Activated naive CD8-positive, alpha-beta T cell treated with anti-CD3 and anti-CD28 coated beads, Interleukin-2, amount 50 U/mL, for 24 hours (primary cell): ENCODE data around the gene KIF26B.

Experiments
- ATAC-seq: fragments of 150-1000 bp; cut with Tn5 transposase; one replicate; pipeline ENCODE4 v1.10.0; 2021
- DNase-seq: peaks from one replicate; pipeline ENCODE4 v3.0.0; 2021
- H3K27ac Mint-ChIP-seq: one replicate; pipeline ENCODE4 v1.8.0; 2021; ENCODE audit warnings: mild to moderate bottlenecking, mixed read lengths
- H3K27me3 Mint-ChIP-seq: one replicate; pipeline ENCODE4 v1.8.0; 2021; ENCODE audit warnings: mixed read lengths
- H3K36me3 Mint-ChIP-seq: one replicate; pipeline ENCODE4 v1.8.0; 2021; ENCODE audit warnings: low read depth, mixed read lengths
- H3K4me1 Mint-ChIP-seq: one replicate; pipeline ENCODE4 v1.8.0; 2021; ENCODE audit warnings: mixed read lengths
- H3K4me3 Mint-ChIP-seq: one replicate; pipeline ENCODE4 v1.8.0; 2021; ENCODE audit warnings: mild to moderate bottlenecking, moderate library complexity, mixed read lengths
- H3K9me3 Mint-ChIP-seq: one replicate; pipeline ENCODE4 v1.8.0; 2021; ENCODE audit warnings: mixed read lengths

Gene KIF26B

DNA sequence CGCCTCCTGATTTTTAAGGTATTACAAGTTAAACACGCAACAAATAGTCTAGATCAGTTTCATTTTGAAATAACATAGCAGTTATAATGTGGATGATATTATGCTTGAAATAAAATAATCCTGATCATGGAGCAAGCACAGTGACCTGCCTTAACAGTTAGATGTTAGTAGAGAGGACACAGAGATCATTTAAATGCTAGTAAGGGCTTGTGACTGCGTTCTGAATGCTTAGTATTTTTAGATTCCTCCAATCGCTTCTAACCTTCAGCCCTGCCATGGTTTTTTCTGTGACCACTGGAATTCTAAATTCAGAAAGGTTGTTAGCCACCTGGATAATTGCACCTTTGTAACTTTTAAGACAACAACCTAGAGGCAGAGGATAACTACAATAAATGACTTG is 46.4 kb downstream of the KIF26B start:
- no peak overlapping the region for H3K27ac Mint-ChIP-seq
- DNase-seq (no peak), ATAC-seq (no peak)
- H3K9me3 Mint-ChIP-seq: no peaks in the 10 kb centered on the region
- no peaks in the 10 kb centered on the region for H3K36me3 Mint-ChIP-seq
- peaks cover 3% of the 10 kb centered on the region for H3K4me1 Mint-ChIP-seq
- H3K27me3 Mint-ChIP-seq: peaks cover 16% of the 10 kb centered on the region
- H3K4me3 Mint-ChIP-seq: no peak overlapping the region

DNA sequence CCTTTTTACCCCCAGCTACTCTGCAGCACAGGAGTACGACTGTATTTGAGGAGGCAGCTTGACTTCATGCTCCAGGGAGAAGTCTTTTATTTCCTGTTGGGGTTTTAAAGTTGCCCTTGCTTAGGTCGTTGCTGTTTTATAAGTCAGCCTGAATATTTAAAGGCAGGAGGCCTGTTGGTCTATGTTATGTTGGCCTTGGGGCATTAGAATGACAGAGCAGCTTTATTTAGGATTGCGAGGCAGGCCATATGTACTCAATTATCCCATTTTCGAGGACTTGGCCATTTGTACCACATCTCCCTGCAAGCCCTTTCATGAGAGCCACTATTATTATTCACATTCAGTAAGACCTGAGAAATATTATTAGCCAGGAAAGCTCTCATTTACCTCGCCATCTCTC is 47.0 kb downstream of the KIF26B start:
- Mint-ChIP-seq H3K27me3 (peaks cover 16% of the 10 kb centered on the region), H3K4me1 (peaks cover 3% of the 10 kb centered on the region), H3K36me3 (peaks cover 2% of the 10 kb centered on the region), H3K27ac (no peak overlapping the region), H3K9me3 (peaks cover 2% of the 10 kb centered on the region), H3K4me3 (no peak overlapping the region)
- no peak for ATAC-seq
- no peak for DNase-seq

DNA sequence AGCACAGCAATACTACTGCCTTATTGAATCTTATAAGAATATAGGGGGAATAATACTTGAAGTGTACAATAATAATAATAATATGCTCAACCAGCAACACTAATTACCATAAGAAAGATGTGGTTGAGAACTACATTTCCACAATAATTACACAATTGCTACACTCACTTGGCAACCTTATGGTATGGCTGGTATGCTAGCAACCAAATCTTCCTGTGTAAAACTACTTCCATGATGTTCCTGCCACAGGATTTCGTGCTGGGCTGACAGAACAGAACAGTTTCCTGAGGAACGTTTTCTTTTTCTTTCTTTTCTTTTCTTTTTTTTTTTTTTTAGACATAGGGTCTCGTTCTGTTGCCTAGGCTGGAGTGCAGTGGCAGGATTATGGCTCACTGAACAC is 50.6 kb downstream of the KIF26B start:
- ATAC-seq: no peak
- H3K4me3 Mint-ChIP-seq: no peak overlapping the region
- peaks cover 2% of the 10 kb centered on the region for H3K36me3 Mint-ChIP-seq
- peaks cover 20% of the 10 kb centered on the region for H3K9me3 Mint-ChIP-seq
- no peak for DNase-seq
- H3K4me1 Mint-ChIP-seq: no peaks in the 10 kb centered on the region
- no peak overlapping the region for H3K27ac Mint-ChIP-seq
- H3K27me3 Mint-ChIP-seq: no peaks in the 10 kb centered on the region

DNA sequence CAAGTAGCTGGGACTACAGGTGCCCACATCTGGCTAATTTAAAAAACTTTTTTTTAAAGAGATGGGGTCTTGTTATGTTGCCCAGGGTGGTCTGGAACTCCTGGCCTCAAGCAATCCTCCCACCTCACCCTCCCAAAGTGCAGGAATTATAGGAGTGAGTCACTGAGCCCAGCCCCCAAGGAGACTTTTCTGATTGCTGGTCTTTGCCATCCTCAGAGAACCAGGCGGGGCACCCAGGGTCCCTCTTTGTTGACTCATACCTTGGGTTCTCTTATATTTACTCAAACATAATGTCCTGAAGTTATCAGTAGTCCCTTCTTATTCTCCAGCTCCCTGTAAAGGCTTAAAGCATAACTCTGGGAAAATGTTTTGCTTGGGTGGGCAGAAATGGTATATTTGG is 51.1 kb downstream of the KIF26B start:
- Mint-ChIP-seq H3K36me3 (peaks cover 2% of the 10 kb centered on the region), H3K4me3 (no peak overlapping the region), H3K27me3 (no peaks in the 10 kb centered on the region), H3K27ac (no peak overlapping the region), H3K9me3 (peaks cover 20% of the 10 kb centered on the region), H3K4me1 (no peaks in the 10 kb centered on the region)
- ATAC-seq: no peak
- no peak for DNase-seq

DNA sequence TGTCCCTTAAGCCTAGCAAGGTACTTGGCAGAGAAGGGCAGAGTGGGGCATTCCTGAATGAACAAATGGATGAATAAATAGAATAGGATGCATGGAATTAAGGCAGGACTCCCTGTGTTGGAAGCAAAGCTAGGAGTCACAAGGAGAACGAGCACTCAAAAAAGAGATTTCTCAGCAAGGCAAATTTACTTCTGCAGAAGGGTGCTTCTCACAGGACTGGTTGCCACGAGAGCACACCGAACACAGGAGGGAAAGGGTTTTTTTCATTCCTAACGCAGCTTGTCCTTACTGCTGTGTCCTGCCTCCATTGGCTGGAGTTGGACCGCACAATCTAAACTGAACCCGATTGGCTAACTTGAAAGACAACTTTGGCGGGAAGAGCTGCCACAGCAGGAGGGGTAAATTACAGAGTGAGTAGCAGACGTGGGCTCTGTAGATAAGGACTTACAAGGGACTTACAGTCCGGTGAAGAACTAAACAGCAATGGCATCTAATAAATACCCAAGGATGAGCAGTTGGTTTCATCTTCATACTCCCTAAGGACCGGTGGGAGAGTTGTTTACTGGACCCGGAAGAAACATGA is 52.4 kb downstream of the KIF26B start:
- Mint-ChIP-seq H3K4me1 (no peaks in the 10 kb centered on the region), H3K27me3 (no peaks in the 10 kb centered on the region), H3K9me3 (peaks cover 20% of the 10 kb centered on the region), H3K36me3 (peaks cover 2% of the 10 kb centered on the region), H3K27ac (no peak overlapping the region), H3K4me3 (no peak overlapping the region)
- no peak for DNase-seq
- no peak for ATAC-seq

DNA sequence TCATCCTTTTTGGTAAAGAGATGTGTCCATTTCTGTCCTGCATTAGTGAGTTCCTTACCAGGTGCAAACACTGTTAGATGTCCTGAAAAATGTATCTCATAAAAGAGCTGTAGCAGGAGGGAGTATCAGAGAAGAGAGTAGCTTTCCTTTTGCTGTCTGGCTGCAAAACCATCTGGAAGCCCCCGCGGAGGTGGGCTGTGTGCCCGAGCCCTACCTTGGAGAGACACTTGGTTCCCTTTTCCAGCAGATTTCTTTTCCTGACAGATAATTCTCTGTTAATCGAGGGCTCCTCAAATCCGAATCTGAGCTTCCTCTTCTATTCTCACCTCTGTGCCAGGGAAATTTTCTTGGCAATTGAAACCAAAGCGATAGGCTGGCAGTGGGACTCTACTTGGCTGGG is 53.0 kb downstream of the KIF26B start:
- peaks cover 20% of the 10 kb centered on the region for H3K9me3 Mint-ChIP-seq
- no peaks in the 10 kb centered on the region for H3K4me1 Mint-ChIP-seq
- H3K27ac Mint-ChIP-seq: no peak overlapping the region
- DNase-seq: no peak
- no peak for ATAC-seq
- H3K27me3 Mint-ChIP-seq: no peaks in the 10 kb centered on the region
- peaks cover 2% of the 10 kb centered on the region for H3K36me3 Mint-ChIP-seq
- H3K4me3 Mint-ChIP-seq: no peak overlapping the region

DNA sequence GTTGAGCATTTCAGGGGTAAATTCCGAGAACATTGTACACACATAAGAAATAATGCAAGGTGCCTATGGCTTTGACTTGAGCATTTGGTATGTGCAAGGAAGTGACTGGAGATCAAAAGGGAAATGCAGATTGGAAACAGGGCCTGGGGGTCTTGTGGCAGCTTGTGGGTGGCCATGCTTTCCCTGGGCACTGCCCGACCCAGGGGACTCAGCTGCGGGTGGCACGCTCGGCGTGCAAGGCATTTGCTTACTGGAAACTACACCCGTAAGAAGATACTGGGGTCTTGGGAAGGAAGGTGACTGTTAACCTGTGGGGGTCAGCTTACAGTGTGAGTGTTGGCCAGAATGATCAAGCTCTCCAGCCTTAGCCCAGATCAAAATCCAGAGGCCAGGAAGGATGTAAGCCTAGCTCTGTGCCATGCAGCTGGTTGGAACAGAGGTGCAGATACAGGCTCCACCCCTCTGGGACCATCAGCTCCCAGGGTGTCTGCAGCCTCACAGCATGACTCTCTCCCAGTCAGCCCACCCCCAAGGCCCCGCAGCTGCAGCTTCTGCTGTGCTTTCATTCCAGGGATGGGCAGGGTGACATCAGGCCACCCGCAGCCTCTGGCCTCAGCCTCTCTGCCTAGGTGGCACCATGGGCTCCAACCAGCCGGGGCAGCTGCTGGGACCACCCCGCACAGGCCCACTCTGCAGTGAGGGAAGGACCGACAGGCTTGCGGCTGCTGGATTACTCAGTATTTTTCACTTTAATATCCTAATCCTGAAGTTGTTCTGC is 55.1 kb downstream of the KIF26B start:
- Mint-ChIP-seq H3K4me3 (no peak overlapping the region), H3K36me3 (peaks cover 2% of the 10 kb centered on the region), H3K9me3 (peaks cover 20% of the 10 kb centered on the region), H3K27ac (no peak overlapping the region), H3K27me3 (no peaks in the 10 kb centered on the region), H3K4me1 (no peaks in the 10 kb centered on the region)
- no peak for DNase-seq
- ATAC-seq: no peak

DNA sequence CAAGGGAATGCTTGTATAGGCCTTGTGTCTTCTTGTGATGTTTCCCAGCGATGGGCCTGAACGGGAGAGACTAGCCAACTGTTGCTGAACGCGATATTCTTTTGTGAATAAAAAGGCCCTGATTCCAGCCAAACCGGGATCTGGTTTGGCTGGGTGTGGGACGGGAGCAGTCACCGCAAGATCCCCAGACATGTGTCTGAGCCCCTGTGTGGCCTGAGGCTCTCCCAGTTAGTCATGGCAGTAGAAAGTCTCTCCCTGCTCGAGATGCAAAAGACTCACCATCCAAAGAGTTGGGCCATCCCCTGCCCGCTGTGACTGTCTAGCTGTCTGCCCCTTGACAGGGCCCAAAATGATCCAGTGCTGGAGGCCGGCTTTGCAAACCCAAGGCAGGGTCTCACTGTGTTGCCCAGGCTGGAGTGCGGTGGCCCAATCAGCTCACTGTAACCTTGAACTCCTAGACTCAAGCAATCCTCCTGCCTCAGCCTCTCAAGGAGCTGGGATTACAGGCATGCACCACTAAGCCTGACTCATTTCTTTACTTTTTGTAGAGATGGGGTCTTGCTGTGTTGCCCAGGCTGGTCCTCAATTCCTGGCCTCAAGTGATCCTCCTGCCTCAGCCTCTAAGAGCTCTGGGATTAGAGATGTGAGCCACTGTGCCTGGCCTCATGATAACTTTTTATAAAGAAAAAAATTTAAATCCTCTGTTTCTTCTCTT is 56.4 kb downstream of the KIF26B start:
- no peaks in the 10 kb centered on the region for H3K27me3 Mint-ChIP-seq

DNA sequence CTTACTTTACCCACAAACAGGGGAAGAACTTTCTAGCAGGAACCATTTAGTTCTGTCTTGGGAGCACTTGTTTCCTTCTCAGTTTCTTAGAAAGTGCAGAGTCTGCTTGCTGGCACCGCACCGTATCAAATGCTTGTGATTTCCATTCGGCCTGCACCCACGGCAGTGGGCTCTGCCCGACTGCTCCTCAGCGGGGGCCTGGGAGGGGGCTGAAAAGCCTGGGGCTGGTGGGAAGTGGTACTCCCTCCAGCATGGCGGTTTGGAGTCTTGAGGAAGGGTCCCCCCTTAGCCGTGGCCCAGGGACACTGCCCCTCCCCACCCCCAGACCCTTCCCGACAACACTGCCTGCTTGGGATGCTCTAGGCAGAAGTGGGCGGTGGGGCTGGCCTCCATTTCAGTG is 57.0 kb downstream of the KIF26B start:
- ATAC-seq: no peak
- H3K4me3 Mint-ChIP-seq: no peak overlapping the region
- H3K9me3 Mint-ChIP-seq: peaks cover 19% of the 10 kb centered on the region

More for the DNA sequence above, 56.4 kb downstream of the KIF26B start:
- Mint-ChIP-seq H3K4me1 (no peaks in the 10 kb centered on the region), H3K4me3 (no peak overlapping the region), H3K9me3 (peaks cover 20% of the 10 kb centered on the region), H3K36me3 (peaks cover 2% of the 10 kb centered on the region), H3K27ac (no peak overlapping the region)
- DNase-seq: no peak
- ATAC-seq: no peak

DNA sequence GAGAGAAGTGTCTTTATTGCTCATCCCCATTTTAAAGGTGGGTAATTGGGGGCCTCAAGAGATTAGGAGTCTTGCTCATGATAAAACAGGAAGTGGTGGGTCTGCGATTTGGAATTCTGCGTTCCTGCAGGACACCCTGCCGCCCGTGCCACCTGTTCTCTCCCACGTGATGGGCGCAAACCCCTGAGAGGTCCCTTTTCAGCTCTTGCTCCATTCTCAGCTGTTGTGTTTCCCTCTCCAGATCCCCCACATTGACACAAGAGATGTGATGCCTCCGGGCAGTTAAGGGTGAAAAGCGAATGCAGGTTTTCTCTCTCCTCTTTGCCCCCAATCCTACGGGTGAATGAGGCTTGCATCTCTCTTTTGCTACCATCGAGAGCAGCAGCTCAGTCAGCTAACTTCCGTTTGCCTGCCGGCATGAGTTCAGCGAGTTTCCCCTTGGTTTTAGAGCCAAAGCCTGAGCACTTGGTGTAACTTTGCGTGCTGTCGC is 57.5 kb downstream of the KIF26B start:
- ATAC-seq (no peak), DNase-seq (no peak)
- Mint-ChIP-seq H3K9me3 (peaks cover 15% of the 10 kb centered on the region), H3K4me3 (no peak overlapping the region), H3K27ac (no peak overlapping the region), H3K36me3 (no peaks in the 10 kb centered on the region), H3K27me3 (no peaks in the 10 kb centered on the region), H3K4me1 (no peaks in the 10 kb centered on the region)

More for the DNA sequence above, 57.0 kb downstream of the KIF26B start:
- H3K27me3 Mint-ChIP-seq: no peaks in the 10 kb centered on the region
- no peak overlapping the region for H3K27ac Mint-ChIP-seq
- no peaks in the 10 kb centered on the region for H3K4me1 Mint-ChIP-seq
- DNase-seq: no peak
- no peaks in the 10 kb centered on the region for H3K36me3 Mint-ChIP-seq

DNA sequence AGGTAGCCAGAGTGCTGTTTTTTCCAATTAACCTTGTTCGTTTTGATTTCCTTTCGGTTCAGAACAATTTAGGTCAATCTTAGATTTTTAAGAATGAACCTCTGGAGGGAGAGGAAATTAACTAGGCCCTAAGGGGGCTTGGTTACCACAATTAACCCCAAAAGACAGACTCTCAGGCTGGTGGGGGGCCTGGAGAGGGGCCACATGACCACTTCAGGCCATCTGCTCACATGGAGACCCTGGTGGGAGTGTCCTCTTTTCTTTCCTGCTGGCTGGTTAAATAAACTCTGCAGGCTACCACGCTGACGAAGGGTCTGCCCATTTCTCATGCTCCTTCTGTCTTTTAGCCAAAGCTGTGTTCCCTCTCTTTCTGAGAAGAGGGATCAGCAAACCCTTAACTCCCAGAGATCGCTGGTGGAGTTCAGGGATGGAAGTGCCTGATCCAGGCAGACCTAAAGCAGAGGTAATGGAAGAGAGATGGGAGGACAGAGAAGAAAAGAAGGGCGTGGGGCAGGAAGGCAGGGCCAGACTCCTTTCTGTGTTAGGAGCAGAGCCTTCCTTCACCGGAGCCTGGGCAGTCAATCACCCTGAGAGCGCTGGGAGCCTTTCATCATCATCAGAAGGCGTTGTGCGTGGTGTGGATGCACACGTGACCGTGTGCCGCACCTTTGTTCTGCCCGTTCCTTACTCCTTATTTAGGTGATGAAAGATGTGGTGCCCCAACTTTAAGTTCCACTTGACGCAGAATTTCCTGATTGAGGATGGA is 58.5 kb downstream of the KIF26B start:
- Mint-ChIP-seq H3K4me1 (no peaks in the 10 kb centered on the region), H3K27me3 (no peaks in the 10 kb centered on the region), H3K4me3 (no peak overlapping the region), H3K27ac (no peak overlapping the region), H3K36me3 (no peaks in the 10 kb centered on the region), H3K9me3 (peaks cover 5% of the 10 kb centered on the region)
- ATAC-seq (no peak), DNase-seq (no peak)

DNA sequence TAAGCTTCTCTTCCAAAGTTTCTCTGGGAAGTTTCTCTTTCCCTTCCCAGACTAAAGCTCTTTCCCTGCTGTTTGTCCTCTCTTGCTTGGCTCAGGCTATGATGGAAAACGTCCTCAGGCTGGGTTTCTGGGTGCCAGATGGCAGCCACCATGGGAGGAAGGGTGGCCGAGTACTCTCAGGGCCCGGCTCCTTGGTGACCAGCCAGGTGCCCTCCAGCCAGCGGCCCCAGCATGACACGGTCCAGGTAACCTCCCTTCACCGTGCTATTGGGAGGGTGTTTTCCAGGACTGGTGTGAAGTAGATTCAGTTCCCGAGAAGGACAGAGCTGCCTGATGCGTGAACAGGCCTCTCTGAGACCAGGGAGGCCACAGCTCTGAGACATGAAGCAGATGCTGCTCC is 60.3 kb downstream of the KIF26B start:
- no peak overlapping the region for H3K27ac Mint-ChIP-seq

DNA sequence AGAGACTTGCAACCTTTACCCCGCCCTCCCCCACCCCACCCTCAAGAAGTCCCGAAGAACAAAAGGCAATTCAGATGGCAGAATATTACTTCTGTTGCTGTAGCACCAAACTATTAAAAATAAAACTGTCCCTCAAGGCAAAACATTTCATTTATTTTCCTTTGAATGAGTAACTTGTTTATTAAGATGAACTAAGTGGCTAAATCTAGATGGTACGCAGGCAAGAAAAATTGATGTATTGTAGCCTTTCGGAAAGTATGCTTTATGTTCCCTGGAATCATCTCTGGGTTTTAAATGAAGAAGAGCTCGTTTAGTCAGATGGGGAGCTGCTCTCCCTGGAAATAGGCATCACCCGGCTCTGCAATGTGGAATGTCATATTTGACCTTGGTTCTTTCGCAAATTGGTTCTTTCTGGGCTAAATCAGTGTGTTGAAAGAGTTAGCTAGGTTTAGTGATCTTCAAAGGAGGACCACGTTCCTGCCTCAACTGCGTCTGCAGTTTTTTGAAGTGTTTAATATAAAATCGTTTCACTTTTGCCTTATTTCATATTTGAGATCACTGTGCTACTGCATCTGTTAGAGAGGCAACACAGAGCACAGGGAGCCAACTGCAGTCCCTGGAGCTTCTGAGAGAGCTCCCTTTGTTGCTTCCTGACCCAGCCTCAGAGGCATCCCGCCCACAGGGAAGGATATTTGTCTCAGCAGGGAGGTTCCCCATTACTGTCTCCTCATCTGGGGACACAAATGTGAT is 61.8 kb downstream of the KIF26B start:
- no peak for DNase-seq
- Mint-ChIP-seq H3K36me3 (no peaks in the 10 kb centered on the region), H3K4me3 (no peak overlapping the region), H3K9me3 (no peaks in the 10 kb centered on the region), H3K27ac (no peak overlapping the region), H3K27me3 (no peaks in the 10 kb centered on the region), H3K4me1 (no peaks in the 10 kb centered on the region)
- no peak for ATAC-seq

More for the DNA sequence above, 60.3 kb downstream of the KIF26B start:
- no peak for ATAC-seq
- Mint-ChIP-seq H3K4me1 (no peaks in the 10 kb centered on the region), H3K27me3 (no peaks in the 10 kb centered on the region), H3K36me3 (no peaks in the 10 kb centered on the region), H3K9me3 (no peaks in the 10 kb centered on the region), H3K4me3 (no peak overlapping the region)
- DNase-seq: no peak
